H9 (cell line): Measurements from ENCODE around the gene DAPK2. TPM values are rescaled to one million over a fixed set of nuclear protein-coding genes. Genes with fewer than 3 reads are reported as not detected.

ENCODE experiments used
- DNase-seq: peaks from one replicate; pipeline ENCODE4 v3.0.0-alpha.2; 2017
- H2AFZ ChIP-seq: one replicate; pipeline ENCODE4 v1.6.1; 2013; ENCODE audit warnings: mild to moderate bottlenecking, low read length, control low read depth, moderate library complexity
- H2AK5ac ChIP-seq: 2 replicates; pipeline ENCODE4 v1.6.1; 2013; ENCODE audit warnings: low read length, control low read depth, mixed read lengths; ENCODE audit not compliant: insufficient read length
- H2BK120ac ChIP-seq: one replicate; pipeline ENCODE4 v1.6.1; 2013; ENCODE audit warnings: low read depth, mild to moderate bottlenecking, low read length, control low read depth, inconsistent platforms; ENCODE audit not compliant: poor library complexity, severe bottlenecking
- H2BK12ac ChIP-seq: 2 replicates; pipeline ENCODE4 v1.6.1; 2013; ENCODE audit warnings: low read length, control low read depth, mixed read lengths, low read depth; ENCODE audit not compliant: insufficient read length
- H2BK15ac ChIP-seq: 2 replicates; pipeline ENCODE4 v1.6.1; 2013; ENCODE audit warnings: low read depth, low read length, control low read depth
- H2BK20ac ChIP-seq: one replicate; pipeline ENCODE4 v1.6.1; 2013; ENCODE audit warnings: low read depth, mild to moderate bottlenecking, low read length, control low read depth, inconsistent platforms; ENCODE audit not compliant: poor library complexity, severe bottlenecking
- H2BK5ac ChIP-seq: 2 replicates; pipeline ENCODE4 v1.6.1; 2013; ENCODE audit warnings: low read length, control low read depth, mixed read lengths; ENCODE audit not compliant: insufficient read length
- H3K14ac ChIP-seq: 2 replicates; pipeline ENCODE4 v1.6.1; 2013; ENCODE audit warnings: low read length, control low read depth; ENCODE audit not compliant: insufficient read depth
- H3K18ac ChIP-seq: 2 replicates; pipeline ENCODE4 v1.6.1; 2013; ENCODE audit warnings: low read depth, mild to moderate bottlenecking, mixed read lengths, low read length, control low read depth; ENCODE audit not compliant: insufficient read length
- H3K23ac ChIP-seq: 2 replicates; pipeline ENCODE4 v1.6.1; 2013; ENCODE audit warnings: low read length, control low read depth, mixed read lengths, low read depth; ENCODE audit not compliant: insufficient read length
- H3K23me2 ChIP-seq: 2 replicates; pipeline ENCODE4 v1.6.1; 2013; ENCODE audit warnings: low read depth, mild to moderate bottlenecking, mixed read lengths, low read length, control low read depth; ENCODE audit not compliant: insufficient read length, poor library complexity, severe bottlenecking
- H3K27ac ChIP-seq: 2 replicates; pipeline ENCODE4 v1.5.1; 2013; ENCODE audit warnings: low read length, control low read depth, mixed read lengths, low read depth; ENCODE audit not compliant: insufficient read length
- H3K27me3 ChIP-seq: 2 replicates; pipeline ENCODE4 v1.6.1; 2013; ENCODE audit warnings: low read length, control low read depth, inconsistent platforms; ENCODE audit not compliant: insufficient read depth
- H3K4ac ChIP-seq: 2 replicates; pipeline ENCODE4 v1.6.1; 2013; ENCODE audit warnings: low read depth, mild to moderate bottlenecking, control low read depth, inconsistent platforms, low read length, moderate library complexity
- H3K4me1 ChIP-seq: 2 replicates; pipeline ENCODE4 v1.6.1; 2013; ENCODE audit warnings: low read length, control low read depth, inconsistent platforms; ENCODE audit not compliant: insufficient read depth
- H3K4me2 ChIP-seq: 2 replicates; pipeline ENCODE4 v1.6.1; 2013; ENCODE audit warnings: low read length, control low read depth, mixed read lengths; ENCODE audit not compliant: insufficient read length, insufficient read depth
- H3K56ac ChIP-seq: 2 replicates; pipeline ENCODE4 v1.6.1; 2013; ENCODE audit warnings: low read depth, mild to moderate bottlenecking, mixed read lengths, low read length, control low read depth; ENCODE audit not compliant: insufficient read length
- H3K79me1 ChIP-seq: 2 replicates; pipeline ENCODE4 v1.6.1; 2013; ENCODE audit warnings: low read depth, mild to moderate bottlenecking, moderate library complexity, low read length, control low read depth, inconsistent platforms; ENCODE audit not compliant: insufficient read depth, poor library complexity, severe bottlenecking
- H3K79me2 ChIP-seq: 2 replicates; pipeline ENCODE4 v1.6.1; 2013; ENCODE audit warnings: low read length, control low read depth, inconsistent platforms; ENCODE audit not compliant: insufficient read depth
- H3K9ac ChIP-seq: 2 replicates; pipeline ENCODE4 v1.6.1; 2013; ENCODE audit warnings: low read length, control low read depth, mixed read lengths; ENCODE audit not compliant: insufficient read length; ENCODE audit errors: extremely low read depth
- H3K9me3 ChIP-seq: one replicate; pipeline ENCODE4 v1.6.1; 2013; ENCODE audit warnings: low read depth, low read length, inconsistent platforms; ENCODE audit not compliant: control insufficient read depth
- H3T11ph ChIP-seq: one replicate; pipeline ENCODE4 v1.6.1; 2013; ENCODE audit warnings: mild to moderate bottlenecking, low read length, control low read depth, inconsistent platforms
- H4K20me1 ChIP-seq: one replicate; pipeline ENCODE4 v1.6.1; 2013; ENCODE audit not compliant: control insufficient read depth, insufficient read length, insufficient read depth
- H4K5ac ChIP-seq: 2 replicates; pipeline ENCODE4 v1.6.1; 2013; ENCODE audit warnings: low read depth, mild to moderate bottlenecking, mixed read lengths, low read length, control low read depth; ENCODE audit not compliant: insufficient read length
- H4K8ac ChIP-seq: replicated peaks from 2 replicates; pipeline ENCODE4 v1.6.1; 2013; ENCODE audit warnings: low read length, control low read depth, mixed read lengths, low read depth; ENCODE audit not compliant: insufficient read length
- H4K91ac ChIP-seq: 2 replicates; pipeline ENCODE4 v1.6.1; 2013; ENCODE audit warnings: low read depth, mild to moderate bottlenecking, moderate library complexity, mixed read lengths, low read length, control low read depth; ENCODE audit not compliant: insufficient read length
- H3K27ac Mint-ChIP-seq, 3 experiments: 2 replicates in 2 of 3; 3 replicates in 1 of 3; pipeline ENCODE4 v1.8.0; 2020 to 2021; ENCODE audit warnings: mixed read lengths in 3 of 3, mild to moderate bottlenecking in 1 of 3, moderate library complexity in 1 of 3
- H3K27me3 Mint-ChIP-seq: 2 replicates; pipeline ENCODE4 v1.8.0; 2021; ENCODE audit warnings: low read depth, mild to moderate bottlenecking, moderate library complexity, mixed read lengths
- H3K36me3 Mint-ChIP-seq, 3 experiments: 2 replicates in 2 of 3; 3 replicates in 1 of 3; pipeline ENCODE4 v1.8.0; 2020 to 2021; ENCODE audit warnings: low read depth in 3 of 3, mixed read lengths in 3 of 3; ENCODE audit not compliant: insufficient read depth in 1 of 3
- H3K4me1 Mint-ChIP-seq, 2 experiments: 2 replicates each; pipeline ENCODE4 v1.8.0; 2020; ENCODE audit warnings: mixed read lengths in 2 of 2
- H3K4me3 Mint-ChIP-seq, 2 experiments: 2 replicates in 1 of 2; 3 replicates in 1 of 2; pipeline ENCODE4 v1.8.0; 2020 to 2021; ENCODE audit warnings: mild to moderate bottlenecking in 2 of 2, mixed read lengths in 2 of 2, moderate library complexity in 1 of 2
- H3K9me3 Mint-ChIP-seq, 2 experiments: 2 replicates in 1 of 2; 3 replicates in 1 of 2; pipeline ENCODE4 v1.8.0; 2020; ENCODE audit warnings: mild to moderate bottlenecking in 2 of 2, mixed read lengths in 2 of 2, moderate library complexity in 1 of 2
- CTCF ChIP-seq: fragments of 200-600 bp; sonication (generic); conservative IDR thresholded peaks from 3 replicates; pipeline ENCODE4 v1.8.0; 2021; ENCODE audit warnings: antibody characterized with exemption, mild to moderate bottlenecking
- WGBS: extraction: QIAGEN DNeasy Blood & Tissue Kit; methylation state at CpG from one replicate; pipeline ENCODE4 v1.1.7; 2013; ENCODE audit warnings: missing lambda C conversion rate, low lambda C conversion rate, mixed read lengths; ENCODE audit not compliant: insufficient read length; ENCODE audit errors: extremely low coverage; 5-methylcytosine and 5-hydroxymethylcytosine counted together
- total RNA-seq: library from RNA; stranded (reverse); gene quantifications from 2 replicates; pipeline ENCODE4 v1.2.1, GENCODE V29; 2021

The DAPK2 gene
- total RNA-seq, 1 experiment from 2014 or later: 3.5 TPM

GRCh38 chr15:63860555-63860954 lies 185.7 kb downstream of the DAPK2 start:
- Histone ChIP-seq H4K5ac (no peak overlapping the region), H2AFZ (no peak overlapping the region), H3K9ac (no peak overlapping the region), H4K20me1 (no peaks in the 10 kb centered on the region), H3K79me1 (no peaks in the 10 kb centered on the region), H3K14ac (no peak overlapping the region), H3T11ph (no peak overlapping the region), H2BK12ac (no peak overlapping the region), H3K79me2 (no peaks in the 10 kb centered on the region), H2BK120ac (no peak overlapping the region), H3K9me3 (no peaks in the 10 kb centered on the region), H3K23me2 (no peaks in the 10 kb centered on the region), H3K27ac (no peak overlapping the region), H3K4ac (no peak overlapping the region), H3K27me3 (no peaks in the 10 kb centered on the region), H2AK5ac (no peak overlapping the region), H3K23ac (no peak overlapping the region), H2BK20ac (no peak overlapping the region), H3K18ac (no peak overlapping the region), H3K56ac (no peak overlapping the region), H3K4me1 (no peaks in the 10 kb centered on the region), H4K91ac (no peak overlapping the region), H3K4me2 (no peak overlapping the region), H2BK5ac (no peak overlapping the region), H4K8ac (no peak overlapping the region), H2BK15ac (no peak overlapping the region)
- WGBS: no CpG with 5 or more reads among the region's 4 CpGs
- Mint-ChIP-seq H3K36me3 (no peaks in the 10 kb centered on the region), H3K27ac (no peak overlapping the region), H3K4me3 (no peak overlapping the region), H3K27me3 (no peaks in the 10 kb centered on the region; the same call in 1 of the 2 replicates), H3K9me3 (no peaks in the 10 kb centered on the region), H3K4me1 (peaks cover 0 to 6% of the 10 kb centered on the region in 2 experiments; a peak in 1 of 4 replicates)
- no peak for DNase-seq
- TF ChIP-seq CTCF: no peak
